NCI-H2081 (cell line): ENCODE measurements around the gene AKR1A1.
"Not testable (repeated sequence)": the region's sequence is repeated elsewhere in the genome, so short reads cannot be mapped to it uniquely, and the experiment has no call there.

ENCODE experiments used
- DNase-seq, 2 experiments: peaks; one replicate each; lab custom pipeline; 2025; lab: John Stamatoyannopoulos, UW

Gene AKR1A1

GRCh38 chr1:45569962-45570581 is 19.4 kb downstream of the AKR1A1 start:
- DNase-seq, result peak; percentile 73 to 78

GRCh38 chr1:45570631-45571030 is 20.0 kb downstream of the AKR1A1 start:
- DNase-seq, result no peak

GRCh38 chr1:45573231-45573804 is 22.7 kb downstream of the AKR1A1 start:
- DNase-seq, result no peak

- DNase-seq, result no peak
Measured at GRCh38 chr1:45574105-45574626, 23.5 kb downstream of the AKR1A1 start.

- DNase-seq, result peak; percentile 99
Measured at GRCh38 chr1:45583264-45583665, 32.6 kb downstream of the AKR1A1 start.

- peak; percentile 90 to 93 for DNase-seq
Measured at GRCh38 chr1:45583666-45584350, 33.2 kb downstream of the AKR1A1 start, which contains the start of gene NASP. Gene NASP, plus strand, starts transcription at chr1:45584041. Its CDS starts 106 bp downstream, at chr1:45584147.

GRCh38 chr1:45584351-45585109 is 33.9 kb downstream of the AKR1A1 start:
- peak; percentile 95 to 99 for DNase-seq

GRCh38 chr1:45585110-45585426 is 34.4 kb downstream of the AKR1A1 start:
- DNase-seq, result no peak

- no peak for DNase-seq
Measured at GRCh38 chr1:45585496-45586075, 35.0 kb downstream of the AKR1A1 start.

- DNase-seq, result no peak
Measured at GRCh38 chr1:45586769-45587168, 36.1 kb downstream of the AKR1A1 start.

GRCh38 chr1:45589861-45590260 is 39.2 kb downstream of the AKR1A1 start:
- no peak for DNase-seq

- DNase-seq, result no peak
Measured at GRCh38 chr1:45594412-45594811, 43.8 kb downstream of the AKR1A1 start.

GRCh38 chr1:45596765-45597164 is 46.1 kb downstream of the AKR1A1 start:
- not testable (repeated sequence) for DNase-seq

- no peak for DNase-seq
Measured at GRCh38 chr1:45604239-45604638, 53.6 kb downstream of the AKR1A1 start.

- no peak for DNase-seq
Measured at GRCh38 chr1:45607404-45608074, 56.9 kb downstream of the AKR1A1 start.

GRCh38 chr1:45608175-45609156 is 57.8 kb downstream of the AKR1A1 start:
- DNase-seq, result no peak

- DNase-seq, result no peak
Measured at GRCh38 chr1:45610589-45611226, 60.1 kb downstream of the AKR1A1 start.

GRCh38 chr1:45612941-45613579 is 62.4 kb downstream of the AKR1A1 start:
- DNase-seq, result no peak

GRCh38 chr1:45615885-45616284 is 65.3 kb downstream of the AKR1A1 start:
- no peak for DNase-seq
